ENCODE results near the gene PFDN4.

The PFDN4 gene

DNA sequence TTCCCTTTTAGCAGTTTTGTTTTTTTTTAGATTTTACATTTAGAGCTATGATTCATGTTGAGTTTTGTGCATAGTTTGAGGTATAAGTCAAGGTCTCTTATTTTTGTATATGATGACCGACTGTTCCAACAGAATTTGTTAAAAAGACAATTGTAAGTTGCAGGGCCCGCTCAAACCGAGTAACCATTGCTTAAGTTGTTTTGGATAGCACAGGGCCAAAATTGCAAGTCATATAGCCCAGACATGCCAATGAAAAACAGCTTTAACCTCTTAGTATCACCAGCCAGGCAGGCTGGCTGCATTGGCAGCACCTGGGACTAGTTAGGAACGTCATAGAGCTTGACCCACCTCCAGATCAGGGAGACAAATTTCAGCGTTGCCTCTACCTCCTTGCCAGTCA is 47.3 kb downstream of the PFDN4 start:
- Histone ChIP-seq H3K14ac (ENCODE audit: low read length in 2 of 2) (no peak overlapping the region), H3K23ac (ENCODE audit: low read length in 2 of 2) (no peak overlapping the region), H3K9me3 (ENCODE audit: control insufficient read depth, low read length) (no peaks in the 10 kb centered on the region), H4K8ac (ENCODE audit: low read length) (no peak overlapping the region), H3K18ac (ENCODE audit: low read depth in 1 of 2, low read length in 2 of 2) (no peak overlapping the region), H2BK120ac (ENCODE audit: low read depth, low read length) (no peak overlapping the region), H2BK5ac (ENCODE audit: low read depth, low read length, poor library complexity, severe bottlenecking) (no peak overlapping the region), H3K4me3 (ENCODE audit: insufficient read depth in 1 of 2, low read depth in 1 of 2, low read length in 2 of 2) (no peak overlapping the region), H2BK15ac (ENCODE audit: low read depth, poor library complexity, severe bottlenecking) (no peak overlapping the region), H3K36me3 (ENCODE audit: control insufficient read depth in 1 of 2, insufficient read depth in 2 of 2, low read depth in 1 of 2, low read length in 2 of 2) (no peaks in the 10 kb centered on the region), H2BK12ac (ENCODE audit: low read length in 2 of 2) (no peak overlapping the region), H3K27me3 (ENCODE audit: control insufficient read depth in 1 of 2, insufficient read depth in 1 of 2, low read length in 2 of 2) (no peaks in the 10 kb centered on the region), H3K4me2 (ENCODE audit: low read length, poor library complexity, severe bottlenecking) (no peak overlapping the region), H3K4ac (ENCODE audit: low read depth in 1 of 2, low read length in 2 of 2) (no peak overlapping the region), H2AFZ (ENCODE audit: low read depth, low read length) (no peak overlapping the region), H3K27ac (ENCODE audit: low read length, poor library complexity, severe bottlenecking) (no peak overlapping the region), H4K91ac (ENCODE audit: low read length) (no peak overlapping the region), H2AK5ac (ENCODE audit: low read length, severe bottlenecking) (no peak overlapping the region), H3K79me1 (replicated peaks; ENCODE audit: low read length, poor library complexity, severe bottlenecking) (no peaks in the 10 kb centered on the region), H3K9ac (ENCODE audit: low read length) (no peak overlapping the region), H3K4me1 (ENCODE audit: control insufficient read depth, insufficient read depth, low read depth, low read length) (peaks cover 2% of the 10 kb centered on the region)
- 70% methylated on average over 5 of the region's 5 CpGs for WGBS
- no peak for DNase-seq

DNA sequence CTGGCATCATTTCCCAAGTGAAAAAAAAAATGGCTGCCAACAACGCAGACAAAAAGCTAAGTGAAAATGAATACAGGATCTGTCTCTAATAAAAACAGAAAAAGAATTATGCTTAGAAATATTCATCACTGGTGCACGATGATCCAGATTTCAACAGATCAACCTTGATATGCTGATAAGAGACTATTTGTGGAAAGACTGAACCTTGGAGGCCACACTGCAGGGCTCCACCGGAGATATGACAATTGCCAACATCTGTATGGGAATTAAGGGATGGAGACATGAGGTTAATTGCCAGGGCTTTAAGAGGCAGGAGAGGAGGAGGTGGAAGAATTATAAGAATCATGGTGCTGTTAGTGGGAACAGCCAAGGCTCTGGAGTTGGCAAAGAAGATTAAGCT is 48.3 kb downstream of the PFDN4 start:
- Histone ChIP-seq H3K14ac (ENCODE audit: low read length in 2 of 2) (no peak overlapping the region), H3K4ac (ENCODE audit: low read depth in 1 of 2, low read length in 2 of 2) (no peak overlapping the region), H3K9me3 (ENCODE audit: control insufficient read depth, low read length) (no peaks in the 10 kb centered on the region), H3K18ac (ENCODE audit: low read depth in 1 of 2, low read length in 2 of 2) (no peak overlapping the region), H4K91ac (ENCODE audit: low read length) (no peak overlapping the region), H2AFZ (ENCODE audit: low read depth, low read length) (no peak overlapping the region), H4K8ac (ENCODE audit: low read length) (no peak overlapping the region), H2BK5ac (ENCODE audit: low read depth, low read length, poor library complexity, severe bottlenecking) (no peak overlapping the region), H3K79me1 (replicated peaks; ENCODE audit: low read length, poor library complexity, severe bottlenecking) (no peaks in the 10 kb centered on the region), H2BK15ac (ENCODE audit: low read depth, poor library complexity, severe bottlenecking) (no peak overlapping the region), H3K27ac (ENCODE audit: low read length, poor library complexity, severe bottlenecking) (no peak overlapping the region), H3K4me1 (ENCODE audit: control insufficient read depth, insufficient read depth, low read depth, low read length) (peaks cover 2% of the 10 kb centered on the region), H2AK5ac (ENCODE audit: low read length, severe bottlenecking) (no peak overlapping the region), H3K27me3 (ENCODE audit: control insufficient read depth in 1 of 2, insufficient read depth in 1 of 2, low read length in 2 of 2) (no peaks in the 10 kb centered on the region), H3K36me3 (ENCODE audit: control insufficient read depth in 1 of 2, insufficient read depth in 2 of 2, low read depth in 1 of 2, low read length in 2 of 2) (no peaks in the 10 kb centered on the region), H3K23ac (ENCODE audit: low read length in 2 of 2) (no peak overlapping the region), H3K4me3 (ENCODE audit: insufficient read depth in 1 of 2, low read depth in 1 of 2, low read length in 2 of 2) (no peak overlapping the region), H3K4me2 (ENCODE audit: low read length, poor library complexity, severe bottlenecking) (no peak overlapping the region), H2BK120ac (ENCODE audit: low read depth, low read length) (no peak overlapping the region), H3K9ac (ENCODE audit: low read length) (no peak overlapping the region), H2BK12ac (ENCODE audit: low read length in 2 of 2) (no peak overlapping the region)
- DNase-seq: no peak
- WGBS: 84% methylated on average over 2 of the region's 3 CpGs

DNA sequence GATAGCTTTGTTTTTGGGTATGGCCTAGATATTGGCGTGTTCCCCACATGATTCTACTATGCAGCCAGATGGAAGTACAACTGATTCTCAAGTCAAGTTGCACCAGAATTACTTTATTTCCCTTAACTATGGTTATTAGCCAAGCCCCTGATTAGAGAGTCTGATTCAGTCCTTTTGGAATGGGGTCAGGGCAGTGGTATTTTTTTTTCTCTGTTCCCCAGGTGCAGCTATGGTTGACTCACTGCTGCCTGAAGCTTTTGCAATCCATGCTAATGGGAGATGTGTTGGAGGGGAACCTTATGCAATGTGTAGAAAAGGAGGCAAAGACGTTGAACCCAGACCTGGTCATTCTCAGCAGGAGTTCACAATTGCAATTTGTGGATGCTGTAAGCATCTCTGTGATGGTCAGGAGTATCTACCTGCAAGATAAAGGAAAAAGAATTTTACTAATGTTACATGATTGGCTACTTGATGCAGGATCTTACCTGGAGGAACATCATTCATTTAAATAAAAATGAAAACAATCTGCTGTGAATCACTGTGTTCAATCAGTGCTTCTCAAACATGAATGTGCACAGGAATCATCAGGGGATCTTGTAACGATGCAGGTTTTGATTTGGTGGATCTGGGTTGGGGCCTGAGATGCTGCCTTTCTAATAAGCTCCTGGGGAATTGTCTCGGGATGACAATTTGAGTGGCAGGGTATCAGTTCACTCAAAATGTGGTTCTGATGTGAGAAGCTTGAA is 49.4 kb downstream of the PFDN4 start:
- 61% methylated on average over 4 of the region's 4 CpGs for WGBS
- Histone ChIP-seq H3K27ac (ENCODE audit: low read length, poor library complexity, severe bottlenecking) (no peak overlapping the region), H2BK12ac (ENCODE audit: low read length in 2 of 2) (no peak overlapping the region), H4K91ac (ENCODE audit: low read length) (no peak overlapping the region), H2AK5ac (ENCODE audit: low read length, severe bottlenecking) (no peak overlapping the region), H3K9me3 (ENCODE audit: control insufficient read depth, low read length) (no peaks in the 10 kb centered on the region), H2BK15ac (ENCODE audit: low read depth, poor library complexity, severe bottlenecking) (no peak overlapping the region), H3K79me1 (replicated peaks; ENCODE audit: low read length, poor library complexity, severe bottlenecking) (no peaks in the 10 kb centered on the region), H3K4ac (ENCODE audit: low read depth in 1 of 2, low read length in 2 of 2) (no peak overlapping the region), H2AFZ (ENCODE audit: low read depth, low read length) (no peak overlapping the region), H3K18ac (ENCODE audit: low read depth in 1 of 2, low read length in 2 of 2) (no peak overlapping the region), H2BK5ac (ENCODE audit: low read depth, low read length, poor library complexity, severe bottlenecking) (no peak overlapping the region), H3K4me1 (ENCODE audit: control insufficient read depth, insufficient read depth, low read depth, low read length) (peaks cover 2% of the 10 kb centered on the region), H3K9ac (ENCODE audit: low read length) (no peak overlapping the region), H2BK120ac (ENCODE audit: low read depth, low read length) (no peak overlapping the region), H3K4me2 (ENCODE audit: low read length, poor library complexity, severe bottlenecking) (no peak overlapping the region), H3K14ac (ENCODE audit: low read length in 2 of 2) (no peak overlapping the region), H4K8ac (ENCODE audit: low read length) (no peak overlapping the region), H3K23ac (ENCODE audit: low read length in 2 of 2) (no peak overlapping the region), H3K36me3 (ENCODE audit: control insufficient read depth in 1 of 2, insufficient read depth in 2 of 2, low read depth in 1 of 2, low read length in 2 of 2) (no peaks in the 10 kb centered on the region), H3K4me3 (ENCODE audit: insufficient read depth in 1 of 2, low read depth in 1 of 2, low read length in 2 of 2) (no peak overlapping the region), H3K27me3 (ENCODE audit: control insufficient read depth in 1 of 2, insufficient read depth in 1 of 2, low read length in 2 of 2) (no peaks in the 10 kb centered on the region)
- no peak for DNase-seq

DNA sequence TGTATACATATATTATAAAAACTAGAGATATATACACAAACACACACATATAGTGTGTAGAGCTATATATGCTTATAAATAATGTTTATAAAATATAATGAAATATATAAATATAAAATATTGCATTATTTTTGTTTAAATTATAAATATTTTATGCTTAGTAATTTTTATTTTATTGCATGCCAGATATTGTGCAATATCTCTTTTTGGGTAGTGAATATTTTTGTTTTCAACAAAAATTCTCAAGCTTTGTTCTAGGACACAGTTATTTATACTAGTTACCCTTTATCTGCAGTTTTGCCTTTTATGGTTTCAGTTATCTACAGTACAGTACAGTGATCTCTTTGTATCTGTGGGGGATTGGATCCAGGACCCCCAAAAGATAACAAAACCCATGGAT is 52.2 kb downstream of the PFDN4 start:
- Histone ChIP-seq H3K23ac (ENCODE audit: low read length in 2 of 2) (no peak overlapping the region), H3K9me3 (ENCODE audit: control insufficient read depth, low read length) (no peaks in the 10 kb centered on the region), H3K14ac (ENCODE audit: low read length in 2 of 2) (no peak overlapping the region), H4K8ac (ENCODE audit: low read length) (no peak overlapping the region), H2BK5ac (ENCODE audit: low read depth, low read length, poor library complexity, severe bottlenecking) (no peak overlapping the region), H2AK5ac (ENCODE audit: low read length, severe bottlenecking) (no peak overlapping the region), H3K4me3 (ENCODE audit: insufficient read depth in 1 of 2, low read depth in 1 of 2, low read length in 2 of 2) (no peak overlapping the region), H2BK120ac (ENCODE audit: low read depth, low read length) (no peak overlapping the region), H3K4me2 (ENCODE audit: low read length, poor library complexity, severe bottlenecking) (no peak overlapping the region), H3K4ac (ENCODE audit: low read depth in 1 of 2, low read length in 2 of 2) (no peak overlapping the region), H2BK15ac (ENCODE audit: low read depth, poor library complexity, severe bottlenecking) (no peak overlapping the region), H2AFZ (ENCODE audit: low read depth, low read length) (no peak overlapping the region), H2BK12ac (ENCODE audit: low read length in 2 of 2) (no peak overlapping the region), H4K91ac (ENCODE audit: low read length) (no peak overlapping the region), H3K18ac (ENCODE audit: low read depth in 1 of 2, low read length in 2 of 2) (no peak overlapping the region), H3K27me3 (ENCODE audit: control insufficient read depth in 1 of 2, insufficient read depth in 1 of 2, low read length in 2 of 2) (no peaks in the 10 kb centered on the region), H3K9ac (ENCODE audit: low read length) (no peak overlapping the region), H3K27ac (ENCODE audit: low read length, poor library complexity, severe bottlenecking) (no peak overlapping the region), H3K4me1 (ENCODE audit: control insufficient read depth, insufficient read depth, low read depth, low read length) (peaks cover 2% of the 10 kb centered on the region), H3K79me1 (replicated peaks; ENCODE audit: low read length, poor library complexity, severe bottlenecking) (no peaks in the 10 kb centered on the region), H3K36me3 (ENCODE audit: control insufficient read depth in 1 of 2, insufficient read depth in 2 of 2, low read depth in 1 of 2, low read length in 2 of 2) (no peaks in the 10 kb centered on the region)
- no peak for DNase-seq

Measured in mesenchymal stem cell (in vitro differentiated cells and primary cell).